ENCODE measurements around the gene MALL. TPM values are rescaled to one million over a fixed set of nuclear protein-coding genes. Genes with fewer than 3 reads are reported as not detected.
"Not testable (repeated sequence)": the region's sequence is repeated elsewhere in the genome, so short reads cannot be mapped to it uniquely, and the experiment has no call there.

The MALL gene
- total RNA-seq, 1 donor from 2014 or later, result 6.9 TPM

- Mint-ChIP-seq H3K4me1 (ENCODE audit: low read depth) (peaks cover 8% of the 10 kb centered on the region), H3K27ac (peak overlapping the region; percentile 45), H3K9me3 (ENCODE audit: low read depth) (peaks cover 6% of the 10 kb centered on the region), H3K27me3 (peaks cover 65% of the 10 kb centered on the region), H3K36me3 (ENCODE audit: insufficient read depth) (no peaks in the 10 kb centered on the region), H3K4me3 (ENCODE audit: low read depth) (peak overlapping the region; percentile 64)
- no peak for DNase-seq (ENCODE audit: low spot score, unreplicated experiment)
- peak; percentile 57 for TF ChIP-seq CTCF (IDR thresholded peaks at IDR 0.05; ENCODE audit: unreplicated experiment)
Observed at GRCh38 chr2:110116033-110116710, 550 bp upstream of the MALL start.

GRCh38 chr2:110114831-110115255 is 779 bp downstream of the MALL start:
- TF ChIP-seq CTCF (IDR thresholded peaks at IDR 0.05; ENCODE audit: unreplicated experiment), result no peak
- Mint-ChIP-seq H3K9me3 (ENCODE audit: low read depth) (peaks cover 13% of the 10 kb centered on the region), H3K27me3 (peaks cover 57% of the 10 kb centered on the region), H3K36me3 (ENCODE audit: insufficient read depth) (peaks cover 1% of the 10 kb centered on the region), H3K4me3 (ENCODE audit: low read depth) (peak overlapping the region; percentile 70), H3K4me1 (ENCODE audit: low read depth) (peaks cover 8% of the 10 kb centered on the region), H3K27ac (peak overlapping the region; percentile 74)
- no peak for DNase-seq (ENCODE audit: low spot score, unreplicated experiment)

- H3K27ac Mint-ChIP-seq, result no peak overlapping the region
Observed at GRCh38 chr2:110113961-110114591, 1.5 kb downstream of the MALL start.

GRCh38 chr2:110108291-110108690 is 7.3 kb downstream of the MALL start:
- not testable (repeated sequence) for H3K4me3 Mint-ChIP-seq (ENCODE audit: low read depth); DNase-seq (ENCODE audit: low spot score, unreplicated experiment); H3K36me3 Mint-ChIP-seq (ENCODE audit: insufficient read depth); H3K4me1 Mint-ChIP-seq (ENCODE audit: low read depth); H3K27me3 Mint-ChIP-seq; H3K27ac Mint-ChIP-seq
- H3K9me3 Mint-ChIP-seq (ENCODE audit: low read depth), result peaks cover 22% of the 10 kb centered on the region

More at GRCh38 chr2:110113961-110114591, 1.5 kb downstream of the MALL start:
- peaks cover 14% of the 10 kb centered on the region for H3K9me3 Mint-ChIP-seq (ENCODE audit: low read depth)
- H3K4me1 Mint-ChIP-seq (ENCODE audit: low read depth), result peaks cover 8% of the 10 kb centered on the region
- peaks cover 1% of the 10 kb centered on the region for H3K36me3 Mint-ChIP-seq (ENCODE audit: insufficient read depth)
- H3K27me3 Mint-ChIP-seq, result peaks cover 53% of the 10 kb centered on the region
- H3K4me3 Mint-ChIP-seq (ENCODE audit: low read depth), result no peak overlapping the region
- DNase-seq (ENCODE audit: low spot score, unreplicated experiment), result no peak
- TF ChIP-seq CTCF (IDR thresholded peaks at IDR 0.05; ENCODE audit: unreplicated experiment), result no peak

GRCh38 chr2:110107092-110108079 is 8.2 kb downstream of the MALL start:
- H3K36me3 Mint-ChIP-seq (ENCODE audit: insufficient read depth), result peaks cover 3% of the 10 kb centered on the region
- no peaks in the 10 kb centered on the region for H3K27me3 Mint-ChIP-seq
- peaks cover 19% of the 10 kb centered on the region for H3K9me3 Mint-ChIP-seq (ENCODE audit: low read depth)
- no peak for DNase-seq (ENCODE audit: low spot score, unreplicated experiment)
- no peak overlapping the region for H3K27ac Mint-ChIP-seq
- TF ChIP-seq CTCF (IDR thresholded peaks at IDR 0.05; ENCODE audit: unreplicated experiment), result no peak
- peaks cover 5% of the 10 kb centered on the region for H3K4me1 Mint-ChIP-seq (ENCODE audit: low read depth)
- no peak overlapping the region for H3K4me3 Mint-ChIP-seq (ENCODE audit: low read depth)

Measured in progenitor cell of endocrine pancreas (in vitro differentiated cells).